NB4 (cell line): Measurements from ENCODE around the gene THSD7B.
A peak's percentile ranks its signal among the peaks of the same experiment; 100 is the strongest.

Source experiments
- DNase-seq: peaks from one replicate; pipeline ENCODE4 v3.0.0; 2010; ENCODE audit warnings: low read depth
- H3K4me3 ChIP-seq: one replicate; pipeline ENCODE4 v1.5.1; 2011; ENCODE audit warnings: mild to moderate bottlenecking, low read depth, low read length, moderate library complexity
- CTCF ChIP-seq: IDR thresholded peaks from one replicate; pipeline ENCODE4 v1.5.1; 2012; ENCODE audit warnings: low read depth, low read length
- MAX ChIP-seq: IDR thresholded peaks from 2 replicates; pipeline ENCODE4 v1.6.1; 2011; ENCODE audit warnings: low read depth, low read length
- MYC ChIP-seq: IDR thresholded peaks from 2 replicates; pipeline ENCODE4 v1.6.1; 2011; ENCODE audit warnings: low read depth, low read length
- POLR2A ChIP-seq: IDR thresholded peaks from 2 replicates; pipeline ENCODE4 v1.6.1; 2011; ENCODE audit warnings: mild to moderate bottlenecking; ENCODE audit not compliant: insufficient read length; ENCODE audit errors: extremely low read depth

Gene THSD7B

GRCh38 chr2:137449454-137449853, 684.1 kb downstream of the THSD7B start:
- no peak overlapping the region for H3K4me3 ChIP-seq
- DNase-seq: no peak
- no peak for TF ChIP-seq MYC
- no peak for TF ChIP-seq POLR2A
- TF ChIP-seq MAX: no peak
- TF ChIP-seq CTCF: no peak

GRCh38 chr2:137454886-137455285, 689.5 kb downstream of the THSD7B start:
- H3K4me3 ChIP-seq: no peak overlapping the region

GRCh38 chr2:137467246-137467862, 702.0 kb downstream of the THSD7B start:
- no peak overlapping the region for H3K4me3 ChIP-seq
- TF ChIP-seq CTCF: peak; percentile 80
- TF ChIP-seq MAX: no peak
- DNase-seq: peak; percentile 49

More at GRCh38 chr2:137454886-137455285, 689.5 kb downstream of the THSD7B start:
- TF ChIP-seq POLR2A: no peak
- no peak for TF ChIP-seq CTCF
- no peak for TF ChIP-seq MYC
- no peak for DNase-seq

- H3K4me3 ChIP-seq: no peak overlapping the region
- no peak for DNase-seq
- TF ChIP-seq CTCF (no peak), POLR2A (no peak), MAX (no peak), MYC (no peak)
These were observed 727.9 kb downstream of the THSD7B start for GRCh38 chr2:137493261-137493660.

- H3K4me3 ChIP-seq: no peak overlapping the region
- DNase-seq: no peak
- no peak for TF ChIP-seq CTCF
- TF ChIP-seq MAX: no peak
- no peak for TF ChIP-seq MYC
- TF ChIP-seq POLR2A: no peak
These were observed 735.3 kb downstream of the THSD7B start for GRCh38 chr2:137500599-137500998.

GRCh38 chr2:137507237-137507636, 741.9 kb downstream of the THSD7B start:
- no peak for DNase-seq
- H3K4me3 ChIP-seq: no peak overlapping the region
- no peak for TF ChIP-seq MYC
- no peak for TF ChIP-seq POLR2A
- no peak for TF ChIP-seq CTCF
- TF ChIP-seq MAX: no peak
